ENCODE measurements around the gene OR6J1.

DNA sequence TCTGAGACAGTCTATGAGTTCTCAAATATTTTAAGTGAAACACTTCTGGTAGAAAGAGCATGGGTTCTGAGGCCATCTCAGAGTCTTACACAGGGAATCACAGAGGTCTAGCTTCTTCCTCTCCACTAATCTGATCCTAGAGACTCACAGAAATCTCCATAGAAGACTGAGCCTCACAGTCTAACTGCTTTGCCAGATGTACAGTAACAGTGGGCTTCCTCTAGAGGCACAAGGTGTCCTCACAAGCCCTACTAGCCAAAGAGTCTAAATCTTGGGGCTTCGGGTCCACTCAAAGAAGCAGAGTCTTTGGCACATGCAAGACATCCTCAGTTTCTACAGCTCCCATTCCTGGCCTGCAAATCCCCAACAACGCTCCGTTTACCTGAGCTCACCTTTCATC is 14.1 kb downstream of the OR6J1 start:
- TF ChIP-seq, protein P1, sequence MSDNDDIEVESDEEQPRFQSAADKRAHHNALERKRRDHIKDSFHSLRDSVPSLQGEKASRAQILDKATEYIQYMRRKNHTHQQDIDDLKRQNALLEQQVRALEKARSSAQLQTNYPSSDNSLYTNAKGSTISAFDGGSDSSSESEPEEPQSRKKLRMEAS (IDR thresholded peaks at IDR 0.05; ENCODE audit: insufficient read depth, insufficient read length): no peak
- TF ChIP-seq, protein P2, sequence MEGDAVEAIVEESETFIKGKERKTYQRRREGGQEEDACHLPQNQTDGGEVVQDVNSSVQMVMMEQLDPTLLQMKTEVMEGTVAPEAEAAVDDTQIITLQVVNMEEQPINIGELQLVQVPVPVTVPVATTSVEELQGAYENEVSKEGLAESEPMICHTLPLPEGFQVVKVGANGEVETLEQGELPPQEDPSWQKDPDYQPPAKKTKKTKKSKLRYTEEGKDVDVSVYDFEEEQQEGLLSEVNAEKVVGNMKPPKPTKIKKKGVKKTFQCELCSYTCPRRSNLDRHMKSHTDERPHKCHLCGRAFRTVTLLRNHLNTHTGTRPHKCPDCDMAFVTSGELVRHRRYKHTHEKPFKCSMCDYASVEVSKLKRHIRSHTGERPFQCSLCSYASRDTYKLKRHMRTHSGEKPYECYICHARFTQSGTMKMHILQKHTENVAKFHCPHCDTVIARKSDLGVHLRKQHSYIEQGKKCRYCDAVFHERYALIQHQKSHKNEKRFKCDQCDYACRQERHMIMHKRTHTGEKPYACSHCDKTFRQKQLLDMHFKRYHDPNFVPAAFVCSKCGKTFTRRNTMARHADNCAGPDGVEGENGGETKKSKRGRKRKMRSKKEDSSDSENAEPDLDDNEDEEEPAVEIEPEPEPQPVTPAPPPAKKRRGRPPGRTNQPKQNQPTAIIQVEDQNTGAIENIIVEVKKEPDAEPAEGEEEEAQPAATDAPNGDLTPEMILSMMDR (IDR thresholded peaks at IDR 0.05; ENCODE audit: extremely low read depth in 1 of 2, insufficient read depth in 1 of 2, low read depth in 1 of 2, low read length in 2 of 2): no peak
- no peak for TF ChIP-seq POLR2A (IDR thresholded peaks at IDR 0.05; ENCODE audit: low read depth, low read length)
- no peak for TF ChIP-seq POLR2AphosphoS5 (IDR thresholded peaks at IDR 0.05; ENCODE audit: insufficient read depth, low read depth, low read length)
